NT2/D1 (cell line): ENCODE results near the gene CAPZA2.

Experiments used
- DNase-seq: peaks from one replicate; pipeline ENCODE4 v3.0.0-alpha.2; 2011; ENCODE audit warnings: low read depth, low spot score
- H3K27me3 ChIP-seq: 2 replicates; pipeline ENCODE4 v1.6.0; 2011; ENCODE audit warnings: mild to moderate bottlenecking; ENCODE audit not compliant: insufficient read length, insufficient read depth
- H3K36me3 ChIP-seq: 2 replicates; pipeline ENCODE4 v1.6.1; 2011; ENCODE audit warnings: mild to moderate bottlenecking, low read length, mixed read lengths; ENCODE audit not compliant: insufficient read depth, insufficient read length
- H3K4me1 ChIP-seq: 2 replicates; pipeline ENCODE4 v1.5.1; 2011; ENCODE audit not compliant: insufficient read depth, insufficient read length
- H3K4me3 ChIP-seq: 2 replicates; pipeline ENCODE4 v1.5.1; 2011; ENCODE audit warnings: low read depth; ENCODE audit not compliant: insufficient read length
- H3K9ac ChIP-seq: 2 replicates; pipeline ENCODE4 v1.6.0; 2011; ENCODE audit warnings: low read depth; ENCODE audit not compliant: insufficient read length
- H3K9me3 ChIP-seq: 2 replicates; pipeline ENCODE4 v1.5.1; 2011; ENCODE audit warnings: mild to moderate bottlenecking, low read length; ENCODE audit not compliant: insufficient read depth
- SUZ12 ChIP-seq: IDR thresholded peaks from 2 replicates; pipeline ENCODE4 v1.6.1; 2011; ENCODE audit not compliant: insufficient read length, insufficient read depth; ENCODE audit errors: extremely low read depth
- YY1 ChIP-seq: IDR thresholded peaks from 2 replicates; pipeline ENCODE4 v1.6.1; 2011; ENCODE audit not compliant: insufficient read length, insufficient read depth
- ZNF274 ChIP-seq: IDR thresholded peaks from 2 replicates; pipeline ENCODE4 v1.6.1; 2011; ENCODE audit warnings: mild to moderate bottlenecking, low read depth, low read length

Gene CAPZA2

DNA sequence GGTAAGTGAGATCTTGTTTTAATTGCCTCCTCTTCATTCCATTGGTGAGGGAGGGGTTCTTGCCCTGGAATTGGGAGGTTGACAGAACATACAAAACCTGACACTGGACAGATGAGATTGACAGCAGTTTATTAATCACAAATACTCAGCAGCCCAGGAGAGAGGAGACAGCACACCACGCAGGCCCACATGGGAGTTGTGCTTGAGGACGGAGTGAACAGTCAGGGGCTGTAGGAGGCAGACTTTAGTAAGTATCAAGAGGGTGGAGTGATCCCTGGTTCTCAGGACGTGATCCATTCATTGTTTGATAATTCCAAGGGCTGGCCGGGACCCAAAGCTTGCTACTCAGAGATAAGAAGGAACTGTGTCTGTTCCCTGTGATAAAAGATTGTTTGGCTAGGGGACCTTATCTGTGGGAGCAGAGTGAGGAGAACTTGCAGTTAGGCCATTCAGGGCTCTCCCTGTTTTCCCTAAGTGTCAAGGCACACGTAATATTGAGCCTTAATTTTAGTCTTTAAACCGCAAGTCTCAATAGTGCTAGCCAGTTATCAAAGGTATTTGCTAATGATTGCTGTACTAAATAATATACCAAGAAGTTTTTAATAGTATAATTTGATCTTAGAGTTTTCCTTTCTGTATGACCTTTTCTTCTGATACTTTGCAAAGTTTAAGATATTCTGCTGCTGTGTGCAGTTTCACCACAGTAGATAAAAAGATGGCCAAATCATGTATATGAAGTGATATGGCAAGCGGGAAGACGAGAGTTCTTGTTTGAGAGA lies 14.5 kb downstream of the CAPZA2 start:
- no peak for DNase-seq
- Histone ChIP-seq H3K4me3 (no peak overlapping the region), H3K9me3 (no peaks in the 10 kb centered on the region), H3K36me3 (peaks cover 15% of the 10 kb centered on the region), H3K9ac (no peak overlapping the region), H3K27me3 (no peaks in the 10 kb centered on the region), H3K4me1 (no peaks in the 10 kb centered on the region)
- TF ChIP-seq ZNF274 (no peak), SUZ12 (no peak)

DNA sequence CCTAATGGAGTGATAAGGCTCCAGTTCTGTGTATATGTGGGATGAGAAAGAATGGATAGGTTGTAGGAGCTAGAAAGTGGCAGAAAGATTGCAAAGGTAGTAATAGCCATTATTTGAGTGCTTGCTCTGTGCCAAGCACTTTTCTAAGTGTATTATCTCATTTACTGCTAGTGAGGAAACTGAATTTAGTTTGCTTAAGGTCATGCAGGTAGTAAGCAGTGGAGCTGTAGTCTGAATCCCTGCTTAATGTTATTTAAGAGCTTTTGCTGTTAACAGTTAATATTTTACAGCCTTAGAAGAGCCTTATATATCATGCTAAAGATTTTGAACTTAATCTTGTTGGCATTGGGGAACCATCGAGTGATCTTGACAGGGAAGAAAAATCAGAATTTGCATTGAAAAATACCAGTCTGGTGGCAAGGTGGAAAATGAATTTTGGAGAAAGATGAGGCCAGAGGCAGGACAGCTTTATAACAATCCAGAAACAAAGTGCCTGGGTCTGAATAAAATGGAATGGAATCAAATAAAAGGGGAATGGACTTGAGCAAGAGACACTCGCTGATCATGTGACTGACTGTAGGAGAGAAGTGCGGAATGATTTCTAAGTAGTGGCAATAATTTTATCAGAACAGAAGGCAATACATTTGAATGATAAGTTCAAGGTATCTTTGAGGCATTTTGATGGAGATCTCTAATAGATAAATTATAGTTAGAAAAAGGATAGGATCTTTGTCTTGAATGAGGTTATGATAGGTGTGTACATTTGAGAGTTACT lies 15.2 kb downstream of the CAPZA2 start:
- Histone ChIP-seq H3K9ac (no peak overlapping the region), H3K4me3 (no peak overlapping the region), H3K9me3 (no peaks in the 10 kb centered on the region), H3K27me3 (no peaks in the 10 kb centered on the region), H3K36me3 (peaks cover 15% of the 10 kb centered on the region), H3K4me1 (no peaks in the 10 kb centered on the region)
- no peak for DNase-seq
- no peak for TF ChIP-seq ZNF274
- TF ChIP-seq SUZ12 = no peak
- TF ChIP-seq YY1 = no peak

GRCh38 chr7:116884691-116885090 lies 22.3 kb downstream of the CAPZA2 start:
- Histone ChIP-seq H3K4me1 (no peaks in the 10 kb centered on the region), H3K27me3 (no peaks in the 10 kb centered on the region), H3K9me3 (no peaks in the 10 kb centered on the region), H3K36me3 (peaks cover 21% of the 10 kb centered on the region), H3K4me3 (no peak overlapping the region), H3K9ac (no peak overlapping the region)
- no peak for DNase-seq
- TF ChIP-seq YY1 (no peak), SUZ12 (no peak), ZNF274 (no peak)

GRCh38 chr7:116885724-116886123 lies 23.3 kb downstream of the CAPZA2 start:
- no peaks in the 10 kb centered on the region for H3K27me3 ChIP-seq
- no peak overlapping the region for H3K4me3 ChIP-seq
- peaks cover 24% of the 10 kb centered on the region for H3K36me3 ChIP-seq
- no peak for TF ChIP-seq ZNF274
- no peak for TF ChIP-seq YY1
- no peak for TF ChIP-seq SUZ12
- DNase-seq = no peak
- H3K9ac ChIP-seq = no peak overlapping the region
- H3K9me3 ChIP-seq = no peaks in the 10 kb centered on the region
- H3K4me1 ChIP-seq = no peaks in the 10 kb centered on the region

DNA sequence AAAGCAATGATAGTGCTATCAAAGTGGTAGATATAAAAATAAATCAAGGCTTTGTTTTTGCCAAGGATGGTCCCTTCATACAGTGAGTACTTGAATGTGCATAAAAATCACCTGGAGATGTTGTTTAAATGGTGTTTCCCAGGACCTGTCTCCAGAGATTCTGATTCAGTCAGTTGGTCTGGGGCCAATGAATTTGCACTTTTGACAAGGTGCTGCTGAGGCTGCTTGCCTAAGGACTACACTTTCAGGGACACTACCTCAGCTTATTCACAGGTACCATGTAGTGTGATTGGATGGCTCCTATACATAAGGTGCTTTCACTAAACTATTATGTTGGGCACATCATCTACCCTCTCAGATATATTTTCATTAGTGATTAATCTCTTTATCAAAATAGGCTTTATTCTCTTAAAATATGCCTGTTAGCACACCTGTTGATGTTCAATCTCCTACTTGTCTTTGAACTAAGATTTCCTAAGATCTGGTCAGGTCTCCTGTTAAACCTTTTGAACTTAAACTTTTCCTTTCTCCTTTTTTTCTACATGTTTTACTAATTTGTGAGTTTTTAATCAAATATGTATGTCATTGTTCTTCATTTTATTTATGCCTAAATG lies 24.3 kb downstream of the CAPZA2 start:
- Histone ChIP-seq H3K4me3 (no peak overlapping the region), H3K36me3 (peaks cover 24% of the 10 kb centered on the region), H3K4me1 (no peaks in the 10 kb centered on the region), H3K9me3 (no peaks in the 10 kb centered on the region), H3K9ac (no peak overlapping the region), H3K27me3 (no peaks in the 10 kb centered on the region)
- TF ChIP-seq YY1 = no peak
- TF ChIP-seq ZNF274 = no peak
- TF ChIP-seq SUZ12 = no peak
- DNase-seq = no peak

DNA sequence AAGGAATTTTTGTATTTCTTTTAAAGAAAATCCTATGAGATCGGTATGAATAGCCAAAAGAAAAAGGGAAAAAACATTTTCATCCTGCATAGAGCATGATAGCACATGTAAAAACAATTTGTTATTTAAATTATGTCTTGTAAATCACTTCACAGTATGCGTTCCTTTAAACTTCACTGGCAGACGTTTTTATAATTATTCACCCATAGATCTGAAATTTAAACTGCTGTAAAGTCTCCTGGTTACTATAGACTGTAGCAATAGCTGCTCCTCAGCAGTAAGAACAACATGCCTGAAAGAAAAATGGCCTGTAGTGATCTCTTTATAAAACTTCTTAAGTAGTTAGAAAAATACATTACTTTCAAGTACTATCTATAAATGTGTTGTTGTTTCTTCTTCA lies 26.5 kb downstream of the CAPZA2 start:
- DNase-seq = no peak
- Histone ChIP-seq H3K27me3 (no peaks in the 10 kb centered on the region), H3K9ac (no peak overlapping the region), H3K9me3 (no peaks in the 10 kb centered on the region), H3K4me1 (no peaks in the 10 kb centered on the region), H3K36me3 (peaks cover 35% of the 10 kb centered on the region), H3K4me3 (no peak overlapping the region)
- no peak for TF ChIP-seq ZNF274
- no peak for TF ChIP-seq SUZ12
- TF ChIP-seq YY1 = no peak

GRCh38 chr7:116895849-116896248 lies 33.5 kb downstream of the CAPZA2 start:
- Histone ChIP-seq H3K27me3 (no peaks in the 10 kb centered on the region), H3K36me3 (peaks cover 23% of the 10 kb centered on the region), H3K9me3 (no peaks in the 10 kb centered on the region), H3K4me3 (no peak overlapping the region), H3K9ac (no peak overlapping the region), H3K4me1 (no peaks in the 10 kb centered on the region)
- TF ChIP-seq ZNF274 (no peak), SUZ12 (no peak), YY1 (no peak)
- no peak for DNase-seq
